GM19397 (cell line): ENCODE results near the gene IQGAP3.

ENCODE experiments used
- ATAC-seq: cut with Tn5 transposase; IDR thresholded peaks from one replicate; pipeline ENCODE4 v1.9.1; 2021; ENCODE audit warnings: mild to moderate bottlenecking, moderate library complexity; ENCODE audit not compliant: unreplicated experiment

Gene IQGAP3

DNA sequence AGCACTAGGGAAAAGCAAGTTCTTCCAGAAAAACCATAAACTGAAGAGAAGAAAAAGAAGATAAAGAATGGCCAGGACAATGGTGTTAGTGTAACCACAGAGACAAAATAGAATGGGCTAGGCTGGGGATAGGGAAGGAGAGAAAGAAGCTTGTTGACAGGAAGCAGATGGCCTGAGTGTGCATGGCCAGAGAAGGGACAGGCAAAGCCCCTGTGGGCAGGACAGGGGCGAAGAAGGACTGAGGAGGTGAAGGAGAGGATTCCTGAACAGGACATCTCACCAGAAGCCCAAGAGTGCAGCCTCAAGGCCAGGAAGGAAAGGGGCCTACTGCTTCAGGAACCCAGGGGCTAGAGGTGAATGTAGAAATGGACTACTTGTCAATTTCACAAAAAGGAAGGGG is 29.3 kb downstream of the IQGAP3 start:
- ATAC-seq: no peak

DNA sequence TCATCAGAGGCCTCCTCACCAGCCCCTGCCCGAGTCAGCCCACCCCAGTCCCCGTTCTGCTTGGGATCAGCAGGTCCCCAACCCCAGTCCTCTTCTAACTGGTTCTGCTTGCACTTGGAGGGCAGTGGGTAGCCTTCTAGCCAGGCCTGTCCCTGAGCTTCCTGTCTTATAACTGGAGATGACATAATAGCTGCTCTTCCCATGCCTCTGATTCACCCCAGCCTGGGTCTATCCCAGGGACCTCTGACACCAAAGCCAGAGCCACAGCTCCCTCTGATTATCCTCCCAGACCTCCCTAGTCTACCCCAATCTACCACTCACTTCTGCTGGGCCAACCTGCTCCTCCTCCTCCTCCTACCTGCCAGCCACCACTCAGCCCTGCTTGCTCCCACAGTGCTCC is 31.4 kb downstream of the IQGAP3 start:
- ATAC-seq: no peak

DNA sequence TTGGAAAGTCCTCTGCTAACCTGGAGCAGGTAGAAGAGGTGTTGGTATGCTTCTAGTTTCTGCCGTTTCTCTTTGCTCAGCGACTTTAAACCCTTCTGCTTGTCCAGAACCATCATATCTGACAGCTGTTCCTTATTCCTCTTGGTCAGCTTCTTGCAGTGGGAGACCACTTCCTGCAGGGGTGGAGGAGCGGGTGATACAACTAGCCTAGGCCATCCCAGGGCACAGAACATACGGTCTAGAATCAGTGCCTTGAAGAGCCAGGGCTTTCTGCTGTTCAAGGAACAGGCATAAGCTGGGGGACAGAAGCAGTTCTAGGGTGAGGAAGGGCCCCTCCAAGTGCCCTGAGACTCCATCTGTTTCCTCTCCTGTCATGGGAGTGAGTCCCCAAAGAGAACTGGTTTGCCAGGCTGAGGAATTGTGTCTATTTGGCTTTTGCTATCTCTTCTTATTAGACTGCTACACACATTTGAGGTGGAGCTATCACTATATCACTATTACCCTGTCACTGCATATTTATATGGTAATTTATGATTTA is 32.5 kb downstream of the IQGAP3 start:
- no peak for ATAC-seq

DNA sequence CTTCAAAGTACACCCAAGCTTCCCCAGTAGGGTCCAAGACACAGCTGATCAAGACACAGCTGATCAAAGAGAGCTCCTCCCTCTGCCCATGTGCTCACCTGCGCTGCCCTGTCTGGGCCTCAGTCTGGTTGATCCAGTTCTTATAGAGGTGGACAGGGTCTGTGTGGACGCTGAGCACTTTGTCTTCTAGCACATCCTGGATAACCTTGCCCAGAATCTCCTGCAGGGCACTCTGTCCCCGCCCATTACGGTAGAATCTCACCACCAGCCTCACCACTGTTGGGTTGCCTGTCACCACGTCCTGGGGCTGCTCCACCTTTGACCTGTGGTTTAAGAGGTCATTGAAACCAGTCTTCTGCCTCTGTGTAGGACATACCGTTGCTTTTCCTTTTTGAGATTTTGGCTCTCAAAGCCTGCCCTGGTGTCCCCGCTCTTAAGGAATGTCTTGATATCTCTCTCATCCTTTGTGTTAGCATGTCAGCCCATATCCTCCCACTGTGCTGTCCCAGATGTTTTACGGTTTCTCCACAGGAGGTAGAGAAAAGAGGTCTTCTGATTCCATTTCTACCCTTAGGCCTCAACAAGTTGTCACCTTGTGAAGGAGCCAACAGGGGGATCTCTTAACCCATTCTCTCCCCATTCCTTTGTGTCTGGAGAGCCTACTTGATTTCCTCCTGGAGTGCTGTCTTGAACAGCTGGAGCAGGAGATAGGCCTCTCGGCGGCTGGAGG is 33.5 kb downstream of the IQGAP3 start:
- ATAC-seq: no peak

DNA sequence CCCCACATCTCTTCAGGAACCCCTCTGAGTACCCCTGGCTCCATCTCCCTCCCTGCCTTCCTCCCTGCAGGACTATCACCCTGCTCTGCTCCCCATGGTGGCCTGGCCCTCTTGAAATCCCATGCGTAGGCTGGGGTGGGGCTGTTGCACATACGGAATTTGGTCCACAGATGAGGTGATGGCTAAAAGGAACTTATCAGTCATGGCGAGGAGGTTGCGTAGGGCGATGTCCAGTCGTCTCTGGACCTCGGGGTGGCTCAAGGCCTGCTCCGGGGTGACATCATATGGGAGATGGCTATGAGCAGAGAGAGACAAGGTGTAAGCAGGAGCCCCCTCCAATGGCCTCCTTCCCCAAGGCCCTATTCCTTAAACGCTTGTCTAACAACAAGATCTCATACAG is 35.3 kb downstream of the IQGAP3 start:
- no peak for ATAC-seq

DNA sequence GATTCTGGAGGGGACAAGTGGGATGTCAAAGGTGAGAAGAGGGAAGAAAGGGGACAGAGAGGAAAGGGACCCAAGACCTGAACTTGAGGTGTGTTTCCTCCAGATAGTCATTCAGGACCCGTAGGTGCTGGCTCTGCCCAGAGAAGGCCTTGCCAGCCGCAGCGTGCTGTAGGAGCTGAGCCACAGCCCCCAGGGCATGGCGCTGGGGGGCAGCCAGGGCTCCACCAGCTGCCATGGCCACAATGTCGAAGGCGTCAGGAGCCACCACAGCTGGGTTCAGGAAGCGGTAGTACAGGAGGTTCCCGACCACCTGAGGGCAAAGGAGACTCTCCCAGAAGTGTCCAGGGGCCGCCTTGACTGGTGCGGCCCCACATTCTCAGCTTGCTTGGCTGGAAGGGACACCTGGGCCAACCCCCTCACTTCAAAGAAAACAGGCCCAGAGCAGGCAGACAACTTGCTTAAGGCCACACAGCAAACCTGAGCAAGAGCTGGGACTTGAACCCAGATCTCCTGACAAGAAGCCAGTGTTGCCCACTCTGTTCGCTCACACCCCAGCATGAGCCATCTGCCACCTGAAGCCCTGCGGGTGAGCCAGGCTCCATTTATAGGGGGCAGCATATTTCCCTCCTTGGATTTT is 37.8 kb downstream of the IQGAP3 start:
- ATAC-seq: no peak

DNA sequence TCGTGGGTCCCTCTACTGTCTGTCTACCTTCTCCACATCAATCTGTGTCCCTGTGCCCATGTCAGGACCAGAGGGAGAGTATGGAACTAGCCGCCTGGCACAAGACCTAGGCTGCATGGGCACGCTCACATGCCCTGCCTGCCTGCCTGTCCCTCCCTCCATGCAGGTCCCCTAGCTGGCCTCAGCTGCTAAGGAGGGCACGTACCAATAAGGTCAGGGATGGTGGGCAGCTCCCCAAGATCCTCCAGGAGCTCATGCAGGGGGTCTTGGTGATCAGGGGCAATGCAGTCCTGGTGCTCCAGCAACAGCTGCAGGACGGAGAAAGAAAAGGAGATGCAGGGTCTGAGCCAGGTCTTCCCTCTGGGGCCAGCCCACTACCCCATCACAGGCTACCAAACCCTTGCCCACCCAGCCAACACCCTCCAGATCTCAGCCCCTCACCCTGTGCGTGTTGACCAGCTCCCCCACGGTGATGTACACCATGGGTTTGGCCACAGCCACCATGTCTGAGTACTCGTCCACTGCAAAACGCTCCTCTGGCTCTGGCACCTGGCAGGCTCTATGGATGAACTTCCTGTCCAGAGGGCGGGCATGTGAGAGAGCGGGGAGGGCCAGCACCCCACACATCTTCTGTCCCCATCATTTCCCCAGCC is 38.7 kb downstream of the IQGAP3 start:
- ATAC-seq: no peak

DNA sequence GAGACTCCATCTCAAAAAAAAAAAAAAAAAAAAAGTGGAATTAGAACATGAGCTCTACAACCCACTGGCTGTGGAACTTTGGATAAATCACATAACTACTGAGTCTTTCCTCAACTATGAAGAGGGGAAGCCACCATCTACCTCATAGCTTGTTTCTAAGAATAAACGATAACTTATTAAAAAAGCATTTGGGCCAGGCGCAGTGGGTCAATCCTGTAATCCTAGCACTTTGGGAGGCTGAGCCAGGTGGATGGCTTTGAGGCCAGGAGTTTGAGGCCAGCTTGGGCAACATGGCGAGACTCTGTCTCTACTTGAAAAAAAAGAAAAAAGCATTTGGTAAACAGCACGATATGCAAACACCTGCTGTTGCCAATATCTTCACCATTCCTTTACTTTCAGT is 40.0 kb downstream of the IQGAP3 start:
- ATAC-seq: no peak

DNA sequence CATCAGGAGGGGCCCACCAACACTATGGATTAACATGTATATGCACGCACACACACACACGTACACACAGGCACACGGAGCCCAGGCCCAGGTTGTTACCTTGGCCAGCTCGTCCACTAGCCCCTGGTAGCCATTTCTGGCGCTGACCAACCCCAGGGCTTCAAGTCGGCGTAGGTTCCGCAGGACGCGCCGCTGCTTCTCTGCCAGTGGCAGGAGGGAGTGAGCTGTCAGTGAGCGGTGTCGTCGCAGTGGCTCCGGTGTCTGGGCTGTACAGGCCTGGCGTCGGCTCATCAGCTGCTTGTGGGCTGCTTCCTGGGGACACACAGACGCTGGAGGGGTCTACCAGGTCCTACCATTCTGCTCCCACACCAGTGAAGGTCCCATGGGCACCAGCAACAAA is 42.4 kb downstream of the IQGAP3 start:
- ATAC-seq: no peak

DNA sequence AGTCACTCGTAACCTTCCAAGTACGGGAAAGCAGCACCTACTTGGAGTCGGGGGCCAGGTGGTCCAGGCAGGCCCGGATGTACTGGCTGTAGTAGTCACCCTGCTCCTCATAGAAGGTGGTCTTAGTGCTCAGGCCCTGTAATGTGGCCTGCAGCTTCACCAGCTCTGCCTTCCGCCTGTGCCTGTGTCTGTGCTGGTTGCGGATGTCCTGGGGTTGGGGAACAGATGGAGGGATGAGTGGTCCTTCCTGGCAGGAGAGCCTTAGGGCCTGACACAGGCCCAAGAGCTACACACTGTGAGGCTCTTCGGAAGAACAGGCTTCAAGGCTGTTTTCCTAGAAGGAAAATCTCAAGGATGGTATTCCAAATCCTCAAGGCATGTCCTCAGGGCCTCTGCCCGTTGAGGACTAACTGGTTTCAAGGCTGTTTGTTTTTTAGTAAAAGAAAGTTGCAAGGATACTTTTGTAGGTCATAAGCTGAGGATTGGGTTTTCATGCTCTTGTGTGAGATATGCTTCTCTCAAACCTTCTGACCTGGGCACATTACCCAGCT is 43.4 kb downstream of the IQGAP3 start:
- ATAC-seq: no peak

DNA sequence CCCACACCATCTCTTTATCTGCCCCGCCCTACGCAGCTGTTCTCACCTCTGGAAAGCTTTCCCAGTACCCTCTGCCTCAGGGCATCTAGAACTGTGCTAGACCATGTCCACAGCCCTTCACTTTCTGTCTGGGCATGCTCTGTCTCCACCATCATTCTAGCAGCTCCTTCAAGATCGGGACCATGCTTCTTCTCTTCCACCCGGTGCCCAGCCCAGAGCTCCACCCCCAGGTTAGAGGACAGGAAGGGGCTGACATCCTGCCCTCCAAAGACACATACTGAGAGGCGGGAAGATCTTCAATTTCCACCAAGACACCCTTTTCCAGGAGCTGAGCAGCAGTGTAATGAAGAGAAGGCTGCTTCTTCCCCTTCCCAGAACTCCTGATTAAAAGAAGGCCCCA is 44.1 kb downstream of the IQGAP3 start:
- ATAC-seq: no peak

DNA sequence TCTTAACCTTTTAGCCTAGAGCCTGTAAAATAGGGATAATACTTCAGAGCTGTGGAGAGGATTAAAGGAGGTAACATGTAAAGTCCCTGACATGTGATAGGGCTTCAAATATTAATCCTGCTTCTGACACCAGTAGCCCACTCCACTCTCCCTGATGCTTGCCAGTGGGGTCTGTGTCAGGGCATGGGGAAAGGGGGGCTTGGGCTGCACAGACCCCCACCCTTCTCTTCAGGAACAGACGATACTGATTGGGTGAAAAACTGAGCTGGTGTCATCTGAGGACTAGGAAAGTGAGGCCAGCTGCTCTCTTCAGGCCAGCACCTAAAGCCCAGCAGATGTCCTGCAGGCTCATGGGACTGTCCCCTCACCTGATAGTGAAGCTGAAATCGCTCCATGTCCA is 44.8 kb downstream of the IQGAP3 start:
- ATAC-seq: no peak

DNA sequence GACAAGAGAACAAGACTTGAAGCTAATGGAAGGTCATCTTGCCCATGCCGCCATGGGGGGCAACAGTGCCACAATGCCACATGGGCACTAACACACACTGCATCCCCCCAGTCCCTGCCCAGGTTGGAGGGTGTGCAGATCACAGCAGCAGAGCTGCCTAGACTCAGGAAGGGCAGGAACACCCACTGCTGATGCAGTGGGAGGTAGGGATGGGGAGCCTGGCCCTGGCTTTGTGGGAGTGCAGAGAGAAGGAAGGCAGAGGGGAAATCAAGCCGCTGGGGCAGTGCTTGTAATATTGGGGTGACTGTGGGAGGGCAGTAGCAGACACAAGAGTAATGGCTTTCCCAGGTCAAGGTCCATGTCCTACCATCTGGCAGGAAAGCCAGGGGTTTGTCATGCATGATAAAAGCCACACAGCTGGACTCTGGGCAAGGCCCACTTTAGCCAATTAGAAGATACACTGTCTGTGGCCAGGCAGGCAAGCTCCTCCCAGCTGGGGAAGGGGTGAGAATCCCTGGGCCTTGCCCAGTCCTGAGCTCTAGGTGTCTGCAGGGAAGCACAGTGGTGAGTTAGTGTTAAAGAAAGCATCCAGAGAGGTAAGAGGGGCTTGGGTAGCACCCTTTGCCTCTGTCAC is 46.4 kb downstream of the IQGAP3 start:
- no peak for ATAC-seq

DNA sequence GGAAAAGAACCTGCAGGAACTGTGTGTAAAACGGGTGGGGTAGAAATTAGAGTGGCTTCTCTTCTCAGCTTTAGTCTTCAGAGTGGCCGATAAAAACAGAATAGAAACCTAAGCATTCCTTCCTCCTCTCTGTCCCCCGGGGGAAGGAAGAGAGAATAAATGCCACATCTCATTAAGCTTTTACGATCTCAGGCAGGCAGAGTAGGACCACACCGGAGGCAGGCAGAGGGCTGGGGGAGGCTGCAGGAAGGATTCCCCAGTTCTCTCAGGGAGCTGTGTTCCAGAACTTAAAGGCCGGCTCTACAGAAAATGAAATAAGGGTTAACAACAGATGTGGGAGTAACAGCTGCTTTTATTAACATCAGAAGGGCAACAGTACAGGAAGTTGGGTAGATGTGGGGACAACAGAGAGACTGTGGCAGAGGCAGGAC is 47.3 kb downstream of the IQGAP3 start:
- no peak for ATAC-seq

DNA sequence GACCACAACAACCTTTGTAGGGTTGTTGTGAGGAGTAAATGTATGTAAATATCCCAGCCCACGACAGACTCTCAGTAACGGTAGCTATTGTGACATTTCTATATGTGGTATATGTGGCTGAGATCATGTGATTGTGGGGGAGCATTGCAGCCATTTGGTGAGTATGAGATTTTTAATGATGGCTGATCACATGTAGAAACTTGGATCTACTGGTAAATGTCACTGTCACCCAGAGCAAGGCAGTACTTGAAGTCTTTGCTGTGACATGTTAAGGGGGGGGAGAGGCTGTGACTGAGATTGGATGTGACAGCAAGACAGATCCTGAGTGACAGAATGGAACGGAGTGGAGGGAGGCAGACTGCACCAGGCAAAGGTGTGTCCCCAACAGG is 47.9 kb downstream of the IQGAP3 start:
- ATAC-seq: no peak

DNA sequence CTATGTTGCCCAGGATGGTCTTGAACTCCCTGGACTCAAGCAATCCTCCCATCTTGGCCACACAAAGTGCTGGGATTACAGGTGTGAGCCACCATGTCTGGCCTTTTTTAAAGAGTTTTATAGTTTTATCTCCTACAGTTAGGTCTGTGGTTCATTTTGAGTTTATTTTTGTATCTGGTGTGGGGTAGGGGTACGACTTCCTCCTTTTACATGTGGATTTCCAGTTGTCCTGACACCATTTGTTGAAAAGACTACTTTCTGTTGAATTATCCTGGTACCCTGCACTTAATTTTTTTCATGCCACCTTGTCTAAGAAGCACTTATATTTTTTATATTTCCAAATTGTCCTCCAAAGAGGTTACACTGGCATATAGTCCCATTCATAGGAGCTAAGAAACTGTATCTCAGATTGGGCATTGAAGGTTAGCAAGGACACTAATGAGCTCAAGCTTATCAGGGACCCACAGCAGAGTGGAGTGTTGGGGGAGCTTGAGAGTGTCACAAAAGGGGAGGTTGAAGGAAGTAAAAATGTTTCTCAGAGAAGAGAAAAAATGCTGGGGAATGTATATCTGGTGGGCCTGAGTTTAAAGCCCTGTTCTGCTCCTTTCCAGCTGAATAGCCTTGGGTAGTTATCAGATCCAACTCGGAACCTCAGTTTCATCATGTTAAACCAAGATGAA is 48.4 kb downstream of the IQGAP3 start:
- ATAC-seq: no peak

DNA sequence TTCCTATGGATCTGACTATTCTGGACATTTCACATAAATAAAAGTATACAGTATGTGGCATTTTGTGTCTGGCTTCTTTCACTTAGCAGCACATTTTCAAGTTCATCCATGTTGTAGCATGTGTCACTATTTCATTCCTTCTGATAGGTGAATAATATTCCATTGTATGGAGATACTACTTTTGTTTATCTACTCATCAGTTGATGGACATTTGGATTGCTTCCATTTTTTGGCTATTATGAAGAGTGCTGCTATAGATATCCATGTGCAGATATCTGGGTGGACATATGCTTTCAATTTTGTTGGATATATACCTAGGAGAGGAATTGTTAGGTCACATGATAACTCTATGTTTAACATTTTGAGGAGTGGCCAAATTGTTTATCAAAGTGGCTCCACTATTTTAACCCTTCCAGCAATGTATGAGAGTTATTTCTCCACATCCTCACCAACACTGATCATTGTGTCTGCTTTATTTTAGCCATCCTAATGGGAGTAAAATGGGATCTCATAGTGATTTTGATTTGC is 49.9 kb downstream of the IQGAP3 start:
- no peak for ATAC-seq

DNA sequence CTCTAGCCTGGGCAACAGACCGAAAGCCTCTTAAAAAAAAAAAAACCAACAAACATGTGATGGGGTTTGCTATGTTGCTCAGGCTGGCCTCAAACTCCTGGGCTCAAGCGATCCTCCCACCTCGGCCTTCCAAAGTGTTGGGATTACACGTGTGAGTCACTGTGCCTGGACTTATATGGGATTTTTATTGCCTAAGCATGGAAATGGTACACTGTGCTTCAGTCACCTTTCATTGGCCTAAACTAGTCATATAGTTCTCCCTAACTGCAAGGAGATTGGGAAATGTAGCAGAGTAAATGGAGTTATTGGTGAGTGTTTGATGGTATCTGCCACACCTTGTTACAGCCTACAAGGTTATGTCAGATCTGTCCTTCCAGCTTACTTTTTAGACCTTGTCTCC is 54.6 kb downstream of the IQGAP3 start:
- ATAC-seq: no peak

DNA sequence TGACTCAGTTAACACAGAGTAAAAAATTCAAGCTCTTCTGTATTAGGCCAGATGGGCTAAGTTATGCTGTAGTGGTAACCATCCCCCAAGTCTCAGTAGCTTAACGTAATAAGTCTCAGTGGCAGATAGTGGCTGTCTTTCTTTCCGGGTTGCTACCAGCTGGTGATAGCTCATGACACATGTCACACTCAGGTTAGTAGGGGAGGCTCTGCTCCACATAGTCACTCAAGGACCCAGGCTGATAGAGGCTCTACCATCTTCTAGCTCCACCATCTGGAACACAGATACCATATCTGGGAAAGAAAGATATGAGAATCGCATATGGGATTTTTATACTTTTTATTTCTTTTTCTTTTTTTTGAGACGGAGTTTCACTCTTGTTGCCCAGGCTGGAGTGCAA is 55.5 kb downstream of the IQGAP3 start:
- ATAC-seq: no peak

DNA sequence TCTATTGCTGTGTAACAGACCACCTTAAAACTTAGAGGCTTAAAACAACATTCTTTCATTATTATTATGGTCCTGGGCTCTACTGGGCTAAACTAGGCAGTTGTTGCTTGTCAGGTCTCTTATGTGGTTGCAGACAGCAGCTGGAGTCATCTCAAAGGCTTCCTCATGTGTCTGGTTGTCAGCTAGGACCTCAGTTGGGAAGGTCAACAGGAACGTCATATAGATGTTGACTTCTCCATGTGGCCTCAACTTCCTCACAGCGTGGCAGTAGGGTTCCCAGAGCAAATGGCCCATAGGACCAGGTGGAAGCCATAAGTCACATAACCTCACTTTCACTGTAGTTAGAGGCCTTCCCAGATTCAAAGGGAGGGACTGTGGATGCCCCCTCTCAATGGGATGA is 56.4 kb downstream of the IQGAP3 start:
- no peak for ATAC-seq

DNA sequence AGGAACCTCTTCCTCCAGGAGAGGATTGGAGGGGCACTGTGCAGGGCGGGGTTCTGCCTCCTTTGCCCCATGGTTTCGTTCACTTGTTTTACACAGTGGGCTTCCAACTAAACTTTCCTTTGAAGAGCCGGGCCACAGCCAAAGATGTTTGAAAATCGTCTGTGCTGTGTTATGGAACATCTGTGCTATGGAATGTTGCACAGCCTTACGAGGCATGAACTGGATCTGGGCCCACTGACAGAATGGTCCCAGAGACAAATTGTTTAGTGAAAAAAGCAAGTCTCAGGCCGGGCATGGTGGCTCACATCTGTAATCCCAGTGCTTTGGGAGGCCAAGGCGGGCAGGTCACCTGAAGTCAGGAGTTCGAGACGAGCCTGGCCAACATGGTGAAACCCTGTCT is 59.2 kb downstream of the IQGAP3 start:
- ATAC-seq: no peak
